Hepatocyte (in vitro differentiated cells): ENCODE results near the gene PGM3.

Source experiments
- EZH2 ChIP-seq: fragments of 200-600 bp; sonication (generic); IDR thresholded peaks from 2 replicates; pipeline ENCODE4 v1.6.1; 2016; ENCODE audit warnings: antibody characterized with exemption, mild to moderate bottlenecking, borderline replicate concordance
- EZH2phosphoT487 ChIP-seq: fragments of 200-600 bp; sonication (generic); IDR thresholded peaks from one replicate; pipeline ENCODE4 v1.6.1; 2018; ENCODE audit warnings: antibody characterized with exemption, mild to moderate bottlenecking, low read depth, moderate library complexity; ENCODE audit not compliant: unreplicated experiment, severe bottlenecking
- TF ChIP-seq, protein P1 (sequence below): fragments of 200-600 bp; sonication (generic); IDR thresholded peaks from 2 replicates; pipeline ENCODE4 v1.5.1; 2016; ENCODE audit warnings: antibody characterized with exemption, mild to moderate bottlenecking; ENCODE audit not compliant: poor library complexity

DNA sequence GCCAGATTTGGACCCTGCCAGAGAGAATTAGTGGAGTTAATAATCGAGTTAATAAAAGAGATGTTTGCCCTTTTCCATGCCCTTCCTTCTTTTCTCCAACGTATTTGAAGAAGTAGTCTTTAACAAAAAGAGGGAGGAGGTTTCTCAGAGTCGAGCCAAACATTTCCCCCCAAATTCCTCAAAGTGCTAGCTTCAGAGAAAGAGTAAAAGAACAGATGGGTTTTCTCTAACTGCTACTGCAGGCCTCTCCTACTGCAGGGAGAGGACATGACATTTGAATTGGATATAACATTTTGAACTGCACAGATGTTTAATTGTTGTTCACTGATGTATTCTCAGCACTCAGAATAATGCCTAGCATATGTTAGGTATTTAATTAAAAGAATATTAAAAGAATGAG lies 25.6 kb upstream of the PGM3 start:
- TF ChIP-seq, protein P1, sequence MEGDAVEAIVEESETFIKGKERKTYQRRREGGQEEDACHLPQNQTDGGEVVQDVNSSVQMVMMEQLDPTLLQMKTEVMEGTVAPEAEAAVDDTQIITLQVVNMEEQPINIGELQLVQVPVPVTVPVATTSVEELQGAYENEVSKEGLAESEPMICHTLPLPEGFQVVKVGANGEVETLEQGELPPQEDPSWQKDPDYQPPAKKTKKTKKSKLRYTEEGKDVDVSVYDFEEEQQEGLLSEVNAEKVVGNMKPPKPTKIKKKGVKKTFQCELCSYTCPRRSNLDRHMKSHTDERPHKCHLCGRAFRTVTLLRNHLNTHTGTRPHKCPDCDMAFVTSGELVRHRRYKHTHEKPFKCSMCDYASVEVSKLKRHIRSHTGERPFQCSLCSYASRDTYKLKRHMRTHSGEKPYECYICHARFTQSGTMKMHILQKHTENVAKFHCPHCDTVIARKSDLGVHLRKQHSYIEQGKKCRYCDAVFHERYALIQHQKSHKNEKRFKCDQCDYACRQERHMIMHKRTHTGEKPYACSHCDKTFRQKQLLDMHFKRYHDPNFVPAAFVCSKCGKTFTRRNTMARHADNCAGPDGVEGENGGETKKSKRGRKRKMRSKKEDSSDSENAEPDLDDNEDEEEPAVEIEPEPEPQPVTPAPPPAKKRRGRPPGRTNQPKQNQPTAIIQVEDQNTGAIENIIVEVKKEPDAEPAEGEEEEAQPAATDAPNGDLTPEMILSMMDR: no peak
- no peak for TF ChIP-seq EZH2phosphoT487
- TF ChIP-seq EZH2: no peak
